ENCODE measurements around the gene CYP4F3. TPM values are rescaled to one million over a fixed set of nuclear protein-coding genes. Genes with fewer than 3 reads are reported as not detected.

The CYP4F3 gene
- total and polyA plus RNA-seq, 4 donors: 0.20 to 1.7 (median 1.2) TPM

- H3K4me1 ChIP-seq (ENCODE audit: control insufficient read depth in 5 of 5, insufficient read depth in 5 of 5, low read length in 5 of 5): peaks cover 0 to 7% (median 0%) of the 10 kb centered on the region in 5 donors
- H3K9me3 ChIP-seq (ENCODE audit: control insufficient read depth in 4 of 4, insufficient read depth in 3 of 4, low read length in 3 of 4): peaks cover 0 to 8% (median 0%) of the 10 kb centered on the region in 4 donors
- no peaks in the 10 kb centered on the region for H3K27me3 ChIP-seq (ENCODE audit: control insufficient read depth in 3 of 3, insufficient read depth in 3 of 3, low read length in 2 of 3)
- H3K27ac ChIP-seq (ENCODE audit: low read depth in 1 of 2, low read length in 1 of 2): no peak overlapping the region
- no peaks in the 10 kb centered on the region for H3K36me3 ChIP-seq (ENCODE audit: control insufficient read depth in 4 of 4, insufficient read depth in 4 of 4, low read length in 4 of 4)
- no peak overlapping the region for H3K9ac ChIP-seq (ENCODE audit: insufficient read depth in 1 of 2, low read length in 2 of 2)
- no peak overlapping the region for H3K4me3 ChIP-seq
- TF ChIP-seq, protein P1, sequence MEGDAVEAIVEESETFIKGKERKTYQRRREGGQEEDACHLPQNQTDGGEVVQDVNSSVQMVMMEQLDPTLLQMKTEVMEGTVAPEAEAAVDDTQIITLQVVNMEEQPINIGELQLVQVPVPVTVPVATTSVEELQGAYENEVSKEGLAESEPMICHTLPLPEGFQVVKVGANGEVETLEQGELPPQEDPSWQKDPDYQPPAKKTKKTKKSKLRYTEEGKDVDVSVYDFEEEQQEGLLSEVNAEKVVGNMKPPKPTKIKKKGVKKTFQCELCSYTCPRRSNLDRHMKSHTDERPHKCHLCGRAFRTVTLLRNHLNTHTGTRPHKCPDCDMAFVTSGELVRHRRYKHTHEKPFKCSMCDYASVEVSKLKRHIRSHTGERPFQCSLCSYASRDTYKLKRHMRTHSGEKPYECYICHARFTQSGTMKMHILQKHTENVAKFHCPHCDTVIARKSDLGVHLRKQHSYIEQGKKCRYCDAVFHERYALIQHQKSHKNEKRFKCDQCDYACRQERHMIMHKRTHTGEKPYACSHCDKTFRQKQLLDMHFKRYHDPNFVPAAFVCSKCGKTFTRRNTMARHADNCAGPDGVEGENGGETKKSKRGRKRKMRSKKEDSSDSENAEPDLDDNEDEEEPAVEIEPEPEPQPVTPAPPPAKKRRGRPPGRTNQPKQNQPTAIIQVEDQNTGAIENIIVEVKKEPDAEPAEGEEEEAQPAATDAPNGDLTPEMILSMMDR (IDR thresholded peaks at IDR 0.05; ENCODE audit: control extremely low read depth, extremely low read depth): no peak
- DNase-seq (no peak), ATAC-seq (ENCODE audit: insufficient read depth, low FRiP score) (no peak)
Measured at GRCh38 chr19:15642807-15643206, 2.1 kb downstream of the CYP4F3 start.

- Histone ChIP-seq H3K4me1 (ENCODE audit: control insufficient read depth in 5 of 5, insufficient read depth in 5 of 5, low read length in 5 of 5) (peaks cover 0 to 7% (median 0%) of the 10 kb centered on the region in 5 donors), H3K27ac (ENCODE audit: low read depth in 1 of 2, low read length in 1 of 2) (no peak overlapping the region), H3K9ac (ENCODE audit: insufficient read depth in 1 of 2, low read length in 2 of 2) (no peak overlapping the region), H3K4me3 (no peak overlapping the region), H3K27me3 (ENCODE audit: control insufficient read depth in 3 of 3, insufficient read depth in 3 of 3, low read length in 2 of 3) (no peaks in the 10 kb centered on the region), H3K9me3 (ENCODE audit: control insufficient read depth in 4 of 4, insufficient read depth in 3 of 4, low read length in 3 of 4) (peaks cover 0 to 6% (median 0%) of the 10 kb centered on the region in 4 donors), H3K36me3 (ENCODE audit: control insufficient read depth in 4 of 4, insufficient read depth in 4 of 4, low read length in 4 of 4) (no peaks in the 10 kb centered on the region)
- DNase-seq: no peak
- ATAC-seq (ENCODE audit: insufficient read depth, low FRiP score): no peak
- WGBS, 2 donors: 77 to 80% methylated on average over 3 of the region's 3 CpGs
- TF ChIP-seq, protein P1 (IDR thresholded peaks at IDR 0.05; ENCODE audit: control extremely low read depth, extremely low read depth): no peak
Measured at GRCh38 chr19:15643387-15643786, 2.7 kb downstream of the CYP4F3 start.

DNA sequence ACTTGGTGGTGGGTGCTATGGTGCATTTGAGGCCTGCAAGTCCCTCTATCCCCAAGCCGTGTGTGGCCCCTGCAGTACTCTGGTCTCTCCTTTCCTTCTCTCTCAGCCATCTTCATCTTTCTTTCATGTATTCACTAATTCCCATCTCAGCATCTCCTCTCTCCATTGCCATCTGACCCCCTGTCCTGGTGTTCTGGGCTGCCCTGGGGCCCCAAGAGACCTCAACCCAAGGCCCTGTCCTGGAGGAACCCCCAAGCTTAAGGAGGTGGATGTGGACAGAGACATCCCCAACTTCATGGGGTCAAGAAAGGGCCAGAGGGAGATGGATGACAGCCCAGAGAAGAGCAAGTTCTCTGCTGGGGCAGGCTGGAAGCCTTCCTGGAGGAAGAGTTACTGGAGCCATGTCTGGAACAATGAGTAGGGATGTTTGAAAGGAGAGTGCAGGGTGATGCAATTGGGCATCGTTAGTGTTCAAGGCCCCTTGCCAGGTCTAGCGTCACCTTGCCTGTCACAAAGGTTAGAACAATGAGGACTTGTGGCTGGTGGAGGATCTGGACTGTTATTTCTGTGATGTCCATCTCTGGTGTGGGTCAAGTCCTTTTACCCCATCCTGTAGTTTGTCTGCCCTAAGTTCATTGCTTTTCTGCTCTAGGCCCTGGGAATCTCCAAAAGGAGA is 3.5 kb downstream of the CYP4F3 start:
- Histone ChIP-seq H3K4me1 (ENCODE audit: control insufficient read depth in 5 of 5, insufficient read depth in 5 of 5, low read length in 5 of 5) (peaks cover 0 to 7% (median 0%) of the 10 kb centered on the region in 5 donors), H3K9ac (ENCODE audit: insufficient read depth in 1 of 2, low read length in 2 of 2) (no peak overlapping the region), H3K9me3 (ENCODE audit: control insufficient read depth in 4 of 4, insufficient read depth in 3 of 4, low read length in 3 of 4) (peaks cover 0 to 6% (median 0%) of the 10 kb centered on the region in 4 donors), H3K4me3 (no peak overlapping the region), H3K36me3 (ENCODE audit: control insufficient read depth in 4 of 4, insufficient read depth in 4 of 4, low read length in 4 of 4) (no peaks in the 10 kb centered on the region), H3K27ac (ENCODE audit: low read depth in 1 of 2, low read length in 1 of 2) (no peak overlapping the region), H3K27me3 (ENCODE audit: control insufficient read depth in 3 of 3, insufficient read depth in 3 of 3, low read length in 2 of 3) (no peaks in the 10 kb centered on the region)
- ATAC-seq (ENCODE audit: insufficient read depth, low FRiP score) (no peak), DNase-seq (no peak)
- TF ChIP-seq, protein P1 (IDR thresholded peaks at IDR 0.05; ENCODE audit: control extremely low read depth, extremely low read depth): no peak
- WGBS, 2 donors: 82 to 85% methylated on average over 3 of the region's 3 CpGs
